ENCODE measurements around the gene RGS12. TPM values are rescaled to one million over a fixed set of nuclear protein-coding genes. Genes with fewer than 3 reads are reported as not detected.
A peak's percentile ranks its signal among the peaks of the same experiment; 100 is the strongest.

RGS12 gene
- total and polyA plus RNA-seq, 2 of the 13 experiments (the other 11 are each of a cell fraction or from before 2014, with no cell fraction given) = 21.0 to 27.7 TPM

GRCh38 chr4:3285558-3286334, 7.1 kb upstream of the RGS12 start (continued):
- TF ChIP-seq ARID5B (CRISPR knock-in tag; IDR thresholded peaks at IDR 0.05) = peak; percentile 47
- no peak for TF ChIP-seq KLF11 (CRISPR knock-in tag; IDR thresholded peaks at IDR 0.05)
- TF ChIP-seq ZSCAN30 (CRISPR knock-in tag; IDR thresholded peaks at IDR 0.05) = no peak
- peak; percentile 68; the same call in 1 of the 2 replicates for TF ChIP-seq ZNF160 (CRISPR knock-in tag; IDR thresholded peaks at IDR 0.05)
- 0 out of 2 replicates have a peak, but pooled peaks have one; percentile 15 for TF ChIP-seq SIX1 (CRISPR knock-in tag; IDR thresholded peaks at IDR 0.05; ENCODE audit: borderline replicate concordance)
- TF ChIP-seq ARID2 (CRISPR knock-in tag; IDR thresholded peaks at IDR 0.05; ENCODE audit: borderline replicate concordance) = 0 out of 2 replicates have a peak, but pooled peaks have one; percentile 38
- TF ChIP-seq ERF (CRISPR knock-in tag; IDR thresholded peaks at IDR 0.05) = peak; percentile 85
- no peak for TF ChIP-seq RBAK (CRISPR knock-in tag; IDR thresholded peaks at IDR 0.05)
- peak; percentile 39 for TF ChIP-seq RXRB (CRISPR knock-in tag; IDR thresholded peaks at IDR 0.05; ENCODE audit: borderline replicate concordance)
- peak; percentile 11; the same call in 1 of the 2 replicates for TF ChIP-seq ZNF501 (CRISPR knock-in tag; IDR thresholded peaks at IDR 0.05)
- TF ChIP-seq, protein P1, sequence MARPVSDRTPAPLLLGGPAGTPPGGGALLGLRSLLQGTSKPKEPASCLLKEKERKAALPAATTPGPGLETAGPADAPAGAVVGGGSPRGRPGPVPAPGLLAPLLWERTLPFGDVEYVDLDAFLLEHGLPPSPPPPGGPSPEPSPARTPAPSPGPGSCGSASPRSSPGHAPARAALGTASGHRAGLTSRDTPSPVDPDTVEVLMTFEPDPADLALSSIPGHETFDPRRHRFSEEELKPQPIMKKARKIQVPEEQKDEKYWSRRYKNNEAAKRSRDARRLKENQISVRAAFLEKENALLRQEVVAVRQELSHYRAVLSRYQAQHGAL (CRISPR knock-in tag; IDR thresholded peaks at IDR 0.05; ENCODE audit: not compliant biosample characterization) = peak; percentile 15
- no peak for TF ChIP-seq ZNF614 (CRISPR knock-in tag; IDR thresholded peaks at IDR 0.05; ENCODE audit: borderline replicate concordance)
- no peak; the same call in 1 of the 2 replicates for TF ChIP-seq FOXP4 (CRISPR knock-in tag; IDR thresholded peaks at IDR 0.05)
- TF ChIP-seq ELF1 (CRISPR knock-in tag; IDR thresholded peaks at IDR 0.05) = no peak
- no peak for TF ChIP-seq SIX4 (CRISPR knock-in tag; IDR thresholded peaks at IDR 0.05)
- 0 out of 2 replicates have a peak, but pooled peaks have one; percentile 21 for TF ChIP-seq TMF1 (CRISPR knock-in tag; IDR thresholded peaks at IDR 0.05; ENCODE audit: low read depth)
- no peak for TF ChIP-seq FIP1L1 (IDR thresholded peaks at IDR 0.05; ENCODE audit: borderline replicate concordance, insufficient read depth, low read depth, low read length)
- no peak for TF ChIP-seq CENPBD1 (CRISPR knock-in tag; IDR thresholded peaks at IDR 0.05; ENCODE audit: borderline replicate concordance, low read depth)
- TF ChIP-seq, protein P2, sequence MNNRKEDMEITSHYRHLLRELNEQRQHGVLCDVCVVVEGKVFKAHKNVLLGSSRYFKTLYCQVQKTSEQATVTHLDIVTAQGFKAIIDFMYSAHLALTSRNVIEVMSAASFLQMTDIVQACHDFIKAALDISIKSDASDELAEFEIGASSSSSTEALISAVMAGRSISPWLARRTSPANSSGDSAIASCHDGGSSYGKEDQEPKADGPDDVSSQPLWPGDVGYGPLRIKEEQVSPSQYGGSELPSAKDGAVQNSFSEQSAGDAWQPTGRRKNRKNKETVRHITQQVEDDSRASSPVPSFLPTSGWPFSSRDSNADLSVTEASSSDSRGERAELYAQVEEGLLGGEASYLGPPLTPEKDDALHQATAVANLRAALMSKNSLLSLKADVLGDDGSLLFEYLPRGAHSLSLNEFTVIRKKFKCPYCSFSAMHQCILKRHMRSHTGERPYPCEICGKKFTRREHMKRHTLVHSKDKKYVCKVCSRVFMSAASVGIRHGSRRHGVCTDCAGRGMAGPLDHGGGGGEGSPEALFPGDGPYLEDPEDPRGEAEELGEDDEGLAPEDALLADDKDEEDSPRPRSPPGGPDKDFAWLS (CRISPR knock-in tag; IDR thresholded peaks at IDR 0.05; ENCODE audit: borderline replicate concordance) = no peak
- TF ChIP-seq SKI (IDR thresholded peaks at IDR 0.05; ENCODE audit: partially characterized antibody) = no peak

Measured in HepG2 (cell line).